Fibroblast of gingiva (primary cell): ENCODE data around the gene B4GALT1.
"Not testable (repeated sequence)": the region's sequence is repeated elsewhere in the genome, so short reads cannot be mapped to it uniquely, and the experiment has no call there.

Experiments
- DNase-seq: peaks from one replicate; pipeline ENCODE4 v3.0.0-alpha.2; 2011; ENCODE audit warnings: low read depth

The B4GALT1 gene

GRCh38 chr9:33185406-33185805, 18.3 kb upstream of the B4GALT1 start:
- DNase-seq, result no peak

- DNase-seq, result peak; percentile 37
Measured at GRCh38 chr9:33184963-33185362, 17.8 kb upstream of the B4GALT1 start.

GRCh38 chr9:33182519-33182918, 15.4 kb upstream of the B4GALT1 start:
- no peak for DNase-seq

- DNase-seq, result peak; percentile 80
Measured at GRCh38 chr9:33180526-33181184, 13.5 kb upstream of the B4GALT1 start.

GRCh38 chr9:33178972-33179697, 12.0 kb upstream of the B4GALT1 start:
- DNase-seq, result no peak

GRCh38 chr9:33177639-33178038, 10.5 kb upstream of the B4GALT1 start:
- DNase-seq, result no peak

- DNase-seq, result no peak
Measured at GRCh38 chr9:33177086-33177485, 9.9 kb upstream of the B4GALT1 start.

GRCh38 chr9:33175649-33176325, 8.7 kb upstream of the B4GALT1 start:
- DNase-seq, result no peak

GRCh38 chr9:33172256-33173238, 5.4 kb upstream of the B4GALT1 start:
- DNase-seq, result no peak

- DNase-seq, result peak; percentile 56
Measured at GRCh38 chr9:33170464-33171415, 3.6 kb upstream of the B4GALT1 start.

GRCh38 chr9:33168941-33169544, 1.9 kb upstream of the B4GALT1 start:
- no peak for DNase-seq

- no peak for DNase-seq
Measured at GRCh38 chr9:33167972-33168461, 881 bp upstream of the B4GALT1 start.

GRCh38 chr9:33166231-33167083, 679 bp downstream of the B4GALT1 start:
- peak; percentile 42 for DNase-seq

- peak; percentile 96 for DNase-seq
Measured at GRCh38 chr9:33165263-33166151, 1.6 kb downstream of the B4GALT1 start.

- not testable (repeated sequence) for DNase-seq
Measured at GRCh38 chr9:33164921-33165262, 2.2 kb downstream of the B4GALT1 start.

- peak; percentile 69 for DNase-seq
Measured at GRCh38 chr9:33164138-33164809, 2.9 kb downstream of the B4GALT1 start.

GRCh38 chr9:33163433-33164137, 3.6 kb downstream of the B4GALT1 start:
- no peak for DNase-seq
